Activated CD8-positive, alpha-beta memory T cell treated with anti-CD3 and anti-CD28 coated beads for 1 hour (primary cell): ENCODE measurements around the gene ANAPC4.

Experiments used
- DNase-seq, 2 donors: peaks; one replicate each; pipeline ENCODE4 v3.0.0-alpha.2; 2020; ENCODE audit warnings: low read depth in 1 of 2; ENCODE audit errors: extremely low read depth in 1 of 2

ANAPC4 gene

DNA sequence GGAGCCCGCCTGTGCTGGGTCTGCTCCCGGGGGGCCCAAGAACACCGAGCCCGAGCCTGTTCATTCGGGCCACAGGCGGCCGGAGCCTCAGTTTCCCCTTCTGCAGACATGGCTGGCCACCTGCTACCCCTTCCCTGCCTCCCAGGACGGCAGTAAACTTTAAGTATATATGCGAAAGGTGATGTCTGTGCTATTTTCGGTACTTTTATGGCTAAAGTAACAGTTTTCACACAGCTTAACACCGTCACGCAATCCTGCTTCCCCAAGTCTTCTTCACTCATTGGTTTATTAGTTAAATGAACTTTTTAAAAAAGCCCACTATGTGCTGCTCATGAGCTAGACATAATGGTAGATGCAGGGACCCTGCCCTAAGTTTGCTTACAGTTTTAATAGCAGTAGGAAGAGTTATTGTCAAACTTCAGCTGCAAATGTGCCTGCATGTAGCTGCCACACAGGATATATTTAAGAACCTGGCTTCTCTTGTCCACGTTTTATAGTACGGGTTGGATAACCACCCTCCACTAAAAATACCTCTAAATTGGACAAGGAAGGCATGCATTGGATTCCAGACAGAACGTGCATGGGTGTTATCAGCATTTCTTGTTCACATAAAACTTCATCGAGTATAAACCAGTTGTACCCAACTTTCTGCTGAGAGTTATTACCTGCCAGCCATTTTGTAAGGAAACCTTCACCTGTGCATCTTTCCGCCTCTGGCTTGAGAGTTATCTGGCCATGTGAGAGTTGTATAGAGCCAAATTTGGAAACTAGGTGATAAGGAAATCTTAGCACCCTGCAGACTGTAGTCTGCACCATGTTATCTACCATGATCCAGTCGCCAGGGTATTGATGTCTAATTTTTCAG is 741 bp downstream of the ANAPC4 start:
- DNase-seq = no peak

GRCh38 chr4:25378437-25378743 is 1.3 kb downstream of the ANAPC4 start:
- no peak for DNase-seq

GRCh38 chr4:25379591-25379990 is 2.5 kb downstream of the ANAPC4 start:
- no peak for DNase-seq

DNA sequence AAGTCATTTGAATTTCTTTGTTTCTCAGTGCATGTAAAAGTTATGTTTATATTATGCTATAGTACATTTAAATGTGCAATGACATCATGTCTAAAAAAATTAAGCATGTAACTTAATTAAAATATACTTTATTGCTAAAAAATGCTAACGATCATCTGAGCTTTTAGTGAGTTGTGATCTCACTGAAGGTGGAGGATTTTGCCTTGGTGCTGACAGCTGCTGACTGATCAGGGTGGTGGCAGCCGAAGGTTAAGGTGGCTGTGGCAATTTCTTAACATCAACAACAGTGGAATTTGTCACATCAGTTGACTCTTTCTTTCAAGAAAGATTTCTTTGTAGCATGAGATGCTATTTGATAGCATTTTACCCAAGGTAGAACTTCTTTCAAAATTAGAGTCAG is 6.6 kb downstream of the ANAPC4 start:
- DNase-seq = no peak

DNA sequence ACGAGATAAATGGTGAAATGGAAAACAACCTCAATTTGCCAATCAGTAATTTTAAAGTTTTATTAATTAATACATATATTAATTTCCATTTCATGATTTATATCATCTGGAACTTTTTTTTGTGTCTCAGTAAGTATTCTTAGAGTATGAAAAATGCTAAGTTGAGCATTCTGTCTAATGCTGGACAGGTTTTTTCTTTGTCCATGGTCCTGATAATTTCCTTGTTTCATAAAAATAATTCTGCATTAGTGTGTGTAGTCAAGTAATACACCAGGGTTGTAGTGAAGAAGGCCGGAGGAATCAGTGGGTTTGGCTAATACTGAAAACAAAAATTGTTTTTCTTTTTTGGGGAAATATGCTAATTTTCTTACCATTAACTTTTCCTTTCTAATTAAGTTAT is 9.9 kb downstream of the ANAPC4 start:
- DNase-seq = no peak

GRCh38 chr4:25397305-25397704 is 20.2 kb downstream of the ANAPC4 start:
- DNase-seq = no peak

- no peak for DNase-seq
Observed at GRCh38 chr4:25399510-25399909, 22.4 kb downstream of the ANAPC4 start.

GRCh38 chr4:25401066-25401465 is 24.0 kb downstream of the ANAPC4 start:
- no peak for DNase-seq

DNA sequence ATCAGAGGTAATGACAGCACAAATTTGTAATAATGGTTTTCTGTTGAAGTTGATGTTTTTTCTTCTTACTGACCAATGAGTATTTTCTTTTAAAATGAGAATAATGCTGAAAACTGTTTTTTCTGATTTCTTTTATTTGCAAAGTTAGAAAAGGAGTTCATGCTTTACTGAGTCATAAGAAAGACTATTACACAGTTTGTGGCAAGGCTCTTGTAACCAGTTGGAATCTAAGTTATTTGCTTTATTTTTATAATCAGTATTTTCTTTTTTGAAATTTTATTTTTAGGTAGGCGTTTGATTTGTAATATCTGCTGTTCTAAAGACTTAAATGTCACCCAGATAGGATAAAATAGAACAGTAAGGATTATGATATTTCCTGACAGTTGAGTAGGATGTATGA is 25.5 kb downstream of the ANAPC4 start:
- no peak for DNase-seq

GRCh38 chr4:25403699-25404098 is 26.6 kb downstream of the ANAPC4 start:
- DNase-seq = no peak

DNA sequence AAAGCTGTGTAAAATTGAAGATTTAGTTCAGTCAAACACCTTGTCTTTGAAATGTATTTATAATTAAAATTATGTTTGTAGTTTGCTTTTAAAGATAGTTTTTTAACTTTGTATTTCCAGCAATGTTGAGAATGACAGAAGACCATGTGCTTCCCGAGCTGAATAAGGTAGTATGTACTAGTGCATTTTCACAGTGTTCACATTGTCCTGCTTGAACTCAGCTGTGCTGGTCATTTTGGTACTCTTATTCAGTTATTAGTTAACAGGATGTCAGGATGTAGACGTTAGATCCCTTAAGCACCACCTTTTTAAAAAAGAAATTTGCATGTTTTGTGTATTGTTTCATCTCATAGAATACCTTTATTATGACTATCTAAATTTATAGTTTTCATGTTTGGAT is 28.4 kb downstream of the ANAPC4 start:
- no peak for DNase-seq

DNA sequence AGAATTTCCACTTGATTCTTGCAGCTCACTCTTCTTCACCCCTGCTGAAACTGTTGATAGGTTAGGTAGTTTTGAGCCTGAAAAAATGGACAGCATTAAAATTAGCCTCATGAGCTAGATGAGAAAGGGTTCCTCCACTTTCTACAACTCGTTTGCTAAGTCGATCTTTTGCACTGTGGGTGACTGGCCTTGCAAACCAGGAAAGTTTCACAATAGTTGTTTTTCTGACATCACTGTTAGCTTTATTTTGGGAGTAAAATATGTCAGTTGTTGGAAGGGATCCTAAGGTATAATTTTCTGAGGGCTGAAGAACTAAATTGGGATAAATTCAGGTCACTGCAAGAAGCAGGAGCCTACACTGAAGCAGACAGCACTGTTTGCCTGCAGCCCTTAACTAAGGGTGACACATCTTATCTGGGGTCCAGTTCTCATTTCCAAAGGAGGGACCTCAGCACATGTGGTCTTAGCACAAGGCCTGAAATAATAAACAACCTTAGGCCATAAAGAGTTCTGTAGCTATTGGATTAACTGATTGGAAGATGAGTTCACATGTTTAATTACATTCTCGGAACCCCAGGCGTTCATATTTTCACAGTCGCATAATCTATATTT is 29.1 kb downstream of the ANAPC4 start:
- DNase-seq = no peak

DNA sequence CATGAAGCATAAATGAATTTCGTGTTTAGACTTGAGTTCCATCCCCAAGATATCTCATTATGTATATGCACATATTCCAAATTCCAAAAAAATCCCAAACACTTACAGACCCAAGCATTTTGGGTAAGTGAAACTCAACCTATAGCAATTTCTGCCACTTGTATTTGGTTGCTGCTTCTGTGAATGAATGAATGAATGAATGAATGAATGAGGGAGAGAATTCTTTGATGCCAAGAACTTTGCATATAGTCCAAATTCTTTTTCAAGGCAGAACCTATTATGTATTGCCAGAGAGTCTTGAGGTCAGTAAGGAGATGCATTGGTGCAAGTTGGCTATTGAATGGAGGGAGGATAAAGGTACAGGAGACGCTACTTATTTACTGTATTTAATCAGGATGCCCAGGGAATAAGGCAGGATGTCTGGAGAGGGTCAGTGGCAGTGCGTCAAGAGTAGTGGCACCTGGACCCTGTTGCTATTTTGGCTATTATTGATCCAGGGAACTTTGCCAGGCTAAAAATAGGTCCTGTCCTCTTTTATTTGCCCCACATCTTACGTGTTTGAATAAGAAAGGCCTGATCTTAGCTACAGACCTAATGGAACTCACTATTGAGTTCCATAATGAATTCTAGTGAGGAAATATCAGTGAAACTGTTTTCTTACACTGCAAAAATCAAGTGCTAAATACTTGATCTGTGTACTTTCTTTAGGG is 33.9 kb downstream of the ANAPC4 start:
- DNase-seq = no peak

- DNase-seq = no peak
Observed at GRCh38 chr4:25413261-25413660, 36.2 kb downstream of the ANAPC4 start.

DNA sequence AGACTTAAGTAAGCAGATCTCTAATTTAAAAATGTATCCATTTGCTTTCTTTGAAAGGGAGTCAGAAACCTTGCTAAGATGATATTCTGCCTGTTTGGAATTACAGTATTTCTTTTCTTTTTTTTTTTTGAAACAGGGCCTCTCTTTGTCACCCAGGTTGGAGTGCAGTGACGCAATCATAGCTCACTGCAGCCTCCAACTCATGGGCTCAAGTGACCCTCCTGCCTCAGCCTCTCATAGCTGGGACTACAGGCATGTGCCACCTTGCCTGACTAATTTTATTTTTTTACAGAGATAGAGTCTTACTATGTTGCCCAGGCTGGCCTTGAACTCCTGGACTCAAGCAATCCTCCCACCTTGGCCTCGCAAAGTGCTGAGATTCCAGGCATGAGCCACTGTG is 40.0 kb downstream of the ANAPC4 start:
- DNase-seq = no peak

DNA sequence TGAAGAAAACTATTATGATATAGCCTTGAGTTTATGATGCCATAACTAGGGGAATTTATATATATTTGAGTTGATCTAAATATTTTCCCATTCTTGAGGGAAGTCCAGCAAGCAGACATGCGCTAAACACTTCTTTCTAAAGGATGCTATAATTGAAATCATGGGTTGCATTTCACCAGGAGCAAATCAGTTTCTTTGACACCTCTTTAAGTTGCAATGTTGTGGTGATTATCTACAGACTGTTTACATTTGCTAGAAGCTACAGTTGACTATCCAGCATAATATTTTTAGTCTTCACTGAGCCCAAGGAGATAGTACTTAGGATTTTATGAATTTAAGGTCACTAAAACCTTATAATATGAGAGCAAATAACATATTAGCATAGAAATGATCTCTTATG is 43.9 kb downstream of the ANAPC4 start:
- DNase-seq = no peak

- DNase-seq = no peak
Observed at GRCh38 chr4:25421816-25422525, 44.9 kb downstream of the ANAPC4 start.

GRCh38 chr4:25423548-25423947 is 46.5 kb downstream of the ANAPC4 start:
- DNase-seq = no peak

GRCh38 chr4:25424539-25425228 is 47.6 kb downstream of the ANAPC4 start:
- no peak for DNase-seq

GRCh38 chr4:25425361-25425760 is 48.3 kb downstream of the ANAPC4 start:
- no peak for DNase-seq

DNA sequence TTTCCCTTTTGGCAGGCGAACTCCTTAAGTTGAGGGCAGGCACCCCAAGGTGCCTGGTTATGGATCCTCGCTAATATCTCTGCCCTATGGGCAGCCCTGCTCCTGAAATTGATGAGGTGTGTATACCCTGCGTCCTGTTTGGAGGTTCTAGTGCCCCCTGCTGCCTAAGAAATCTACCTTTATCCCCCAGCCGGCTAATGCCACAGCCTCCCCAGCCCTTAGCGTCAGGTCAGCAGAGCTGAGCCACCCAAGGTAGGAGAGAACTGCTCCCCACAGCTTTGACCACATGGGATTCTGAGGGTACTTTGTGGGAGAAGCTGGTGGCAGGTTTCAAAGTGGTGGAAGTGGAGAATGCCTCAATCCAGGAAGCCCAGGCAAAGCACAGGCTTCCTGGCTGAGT is 50.8 kb downstream of the ANAPC4 start:
- DNase-seq = no peak
